NCI-H748 (cell line): ENCODE data around the gene CDH24.

Experiments
- DNase-seq: peaks from one replicate; lab custom pipeline; 2025; ENCODE audit not compliant: unreplicated experiment; lab: John Stamatoyannopoulos, UW

Gene CDH24

GRCh38 chr14:23090254-23090636 lies 32.9 kb upstream of the CDH24 start:
- no peak for DNase-seq

- no peak for DNase-seq
Measured at GRCh38 chr14:23089498-23090253, 32.4 kb upstream of the CDH24 start.

- no peak for DNase-seq
Measured at GRCh38 chr14:23086565-23086964, 29.2 kb upstream of the CDH24 start.

- DNase-seq = no peak
Measured at GRCh38 chr14:23085458-23085857, 28.1 kb upstream of the CDH24 start.

- DNase-seq = no peak
Measured at GRCh38 chr14:23080474-23080873, 23.2 kb upstream of the CDH24 start.

- no peak for DNase-seq
Measured at GRCh38 chr14:23079716-23080115, 22.4 kb upstream of the CDH24 start.

GRCh38 chr14:23078692-23079116 lies 21.4 kb upstream of the CDH24 start:
- DNase-seq = no peak

GRCh38 chr14:23077962-23078361 lies 20.6 kb upstream of the CDH24 start:
- DNase-seq = no peak

GRCh38 chr14:23076785-23077408 lies 19.6 kb upstream of the CDH24 start:
- no peak for DNase-seq

- no peak for DNase-seq
Measured at GRCh38 chr14:23074906-23075305, 17.6 kb upstream of the CDH24 start.

GRCh38 chr14:23071921-23072539 lies 14.7 kb upstream of the CDH24 start:
- DNase-seq = no peak

GRCh38 chr14:23071244-23071920 lies 14.1 kb upstream of the CDH24 start:
- no peak for DNase-seq

GRCh38 chr14:23070262-23071129 lies 13.2 kb upstream of the CDH24 start:
- no peak for DNase-seq

- no peak for DNase-seq
Measured at GRCh38 chr14:23069413-23069806, 12.1 kb upstream of the CDH24 start.

- no peak for DNase-seq
Measured at GRCh38 chr14:23068789-23069412, 11.6 kb upstream of the CDH24 start.

GRCh38 chr14:23067847-23068788 lies 10.8 kb upstream of the CDH24 start:
- DNase-seq = no peak

GRCh38 chr14:23066855-23067744 lies 9.8 kb upstream of the CDH24 start:
- DNase-seq = no peak

- no peak for DNase-seq
Measured at GRCh38 chr14:23066368-23066767, 9.0 kb upstream of the CDH24 start.
